HG03064 (cell line): ENCODE results near the gene HHEX.

Experiments
- ATAC-seq: cut with Tn5 transposase; IDR thresholded peaks from one replicate; pipeline ENCODE4 v1.9.1; 2021; ENCODE audit warnings: low read depth; ENCODE audit not compliant: unreplicated experiment

HHEX gene

DNA sequence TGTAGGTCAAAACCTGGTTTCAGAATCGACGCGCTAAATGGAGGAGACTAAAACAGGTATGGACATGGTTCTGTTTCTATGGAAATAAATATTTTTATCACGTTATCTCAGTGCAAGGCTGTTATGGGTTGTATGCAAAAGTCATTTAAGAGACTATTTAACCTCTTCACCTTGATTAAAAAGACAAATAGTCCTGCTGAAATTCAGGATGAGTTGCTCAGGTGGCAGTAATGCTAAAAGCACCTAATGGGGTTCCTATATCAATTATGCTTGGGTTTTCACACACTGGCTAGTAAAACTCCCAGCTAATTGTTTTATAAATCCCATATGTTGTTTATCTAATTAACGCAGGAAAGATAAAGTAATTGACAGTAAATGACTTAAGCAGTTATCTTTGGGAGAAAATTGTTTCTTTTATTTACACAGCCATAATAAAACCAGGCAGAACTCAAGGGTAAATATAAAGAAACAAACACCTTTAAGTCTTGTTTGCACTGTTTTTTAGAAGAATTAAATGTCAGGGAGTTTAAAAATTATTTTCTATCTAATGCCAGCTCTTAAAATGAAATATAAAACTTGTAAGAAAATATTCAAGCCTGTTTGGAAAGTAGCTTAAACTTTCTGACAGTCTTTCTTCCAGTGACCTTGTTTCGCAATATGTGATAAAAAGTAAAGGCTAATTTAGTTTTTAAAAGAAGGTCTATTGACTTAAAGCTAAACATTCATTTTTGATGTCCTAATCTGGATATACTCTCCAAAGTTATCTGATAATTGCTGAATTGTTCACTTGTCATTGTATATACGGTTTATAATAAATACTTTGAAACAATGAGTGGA, 3.2 kb downstream of the HHEX start:
- no peak for ATAC-seq

- no peak for ATAC-seq
Observed at GRCh38 chr10:92693534-92693893, 3.8 kb downstream of the HHEX start.

DNA sequence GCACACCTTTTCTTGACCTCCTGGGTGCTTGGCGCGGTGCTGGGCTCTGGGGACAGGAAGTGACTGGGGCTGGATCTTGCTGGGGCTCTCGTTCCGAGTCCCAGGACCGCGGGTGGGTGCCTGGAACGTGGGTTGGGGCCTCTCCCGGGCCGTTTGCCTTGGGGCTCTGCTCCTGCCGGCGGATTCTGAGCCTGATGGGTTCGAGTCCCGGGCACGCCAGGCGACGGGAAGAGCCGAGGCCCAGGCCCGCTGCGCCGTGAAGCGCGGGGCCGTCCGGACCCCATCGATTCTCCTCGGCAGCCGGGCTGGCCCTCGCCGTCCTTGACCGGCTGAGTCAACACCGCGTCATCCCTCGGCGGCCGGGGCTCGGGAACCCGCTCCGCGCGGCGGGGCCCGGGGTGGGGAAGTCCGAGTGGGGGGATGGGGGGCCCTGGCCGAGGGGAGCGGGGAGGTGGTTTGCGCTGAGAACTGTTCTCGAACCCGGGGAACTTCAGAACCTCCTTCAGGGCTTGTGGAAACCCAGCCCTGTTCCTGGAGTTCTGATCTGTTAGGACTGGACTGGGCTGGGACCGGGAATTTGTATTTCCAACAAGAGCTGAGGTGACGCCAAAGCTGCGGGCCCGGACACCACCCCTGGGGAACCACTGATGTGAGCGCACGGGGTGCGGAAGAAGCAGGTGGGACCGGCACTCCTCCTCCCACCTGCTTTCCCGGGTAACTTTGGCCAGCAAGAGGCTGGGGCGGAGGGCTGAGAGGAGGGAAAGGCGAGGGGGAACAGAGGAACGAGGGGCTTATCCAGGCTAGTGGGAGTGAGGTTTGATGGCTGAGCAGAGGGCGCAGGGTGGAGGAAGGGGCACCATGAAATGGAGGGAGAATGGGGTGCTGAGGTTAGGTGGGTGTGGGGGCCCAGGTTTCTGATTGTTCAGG, 6.2 kb downstream of the HHEX start:
- no peak for ATAC-seq

DNA sequence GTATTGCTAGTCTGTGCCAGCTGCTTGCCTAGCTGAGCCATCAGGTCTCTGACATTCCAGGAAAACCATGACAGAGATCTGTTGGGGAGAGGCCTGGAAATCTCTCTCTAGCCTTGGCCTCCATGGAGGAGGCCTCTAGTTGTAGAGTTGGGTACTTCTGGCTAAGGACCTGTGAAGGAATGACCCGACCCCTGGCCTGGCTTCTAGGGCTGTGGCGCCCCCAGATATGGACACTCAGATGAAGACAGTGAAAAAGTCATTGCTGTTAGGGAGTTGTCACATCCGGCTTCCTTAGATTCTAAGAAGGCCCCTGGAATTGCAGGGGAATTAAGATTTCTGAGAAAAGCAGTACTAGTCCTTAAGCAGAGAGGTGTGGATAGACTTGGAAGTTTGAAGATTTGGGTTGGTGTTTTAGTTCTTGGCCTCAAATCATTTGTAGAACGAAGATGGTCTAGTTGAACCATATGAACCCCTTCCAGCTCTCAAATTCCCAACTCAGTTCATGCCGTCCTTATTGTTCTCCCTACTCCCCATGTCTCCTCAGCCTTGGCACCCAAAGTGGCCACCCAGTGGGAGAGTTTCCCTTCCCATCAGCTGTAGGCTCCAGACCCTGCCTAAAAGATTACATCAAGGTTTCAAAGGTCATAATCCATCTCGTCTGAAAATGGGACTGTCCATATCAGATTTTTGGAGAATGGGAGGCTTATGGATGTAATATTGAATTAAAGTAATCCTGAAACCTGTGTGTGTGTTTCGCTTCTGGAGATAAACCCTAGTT, 7.0 kb downstream of the HHEX start:
- no peak for ATAC-seq

GRCh38 chr10:92697663-92698511, 8.1 kb downstream of the HHEX start:
- ATAC-seq = no peak

DNA sequence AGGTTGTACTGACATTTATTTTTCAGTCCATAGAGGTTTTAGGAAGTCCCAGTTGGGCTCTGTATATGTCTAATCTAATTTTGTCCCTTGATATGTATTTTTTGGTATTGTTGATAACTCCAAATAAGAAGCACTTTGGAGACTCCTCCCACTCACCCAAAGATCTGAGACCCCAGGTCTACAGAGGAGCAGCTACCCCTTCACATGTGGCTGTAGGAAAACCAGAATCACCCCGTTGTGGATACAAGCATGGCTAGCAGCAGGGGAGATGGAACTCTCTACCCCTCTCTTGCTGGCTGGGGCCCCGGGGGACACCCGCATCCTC, 9.4 kb downstream of the HHEX start:
- ATAC-seq = no peak

- no peak for ATAC-seq
Observed at GRCh38 chr10:92699518-92700381, 10.0 kb downstream of the HHEX start.

- no peak for ATAC-seq
Observed at GRCh38 chr10:92702301-92702916, 12.7 kb downstream of the HHEX start.

DNA sequence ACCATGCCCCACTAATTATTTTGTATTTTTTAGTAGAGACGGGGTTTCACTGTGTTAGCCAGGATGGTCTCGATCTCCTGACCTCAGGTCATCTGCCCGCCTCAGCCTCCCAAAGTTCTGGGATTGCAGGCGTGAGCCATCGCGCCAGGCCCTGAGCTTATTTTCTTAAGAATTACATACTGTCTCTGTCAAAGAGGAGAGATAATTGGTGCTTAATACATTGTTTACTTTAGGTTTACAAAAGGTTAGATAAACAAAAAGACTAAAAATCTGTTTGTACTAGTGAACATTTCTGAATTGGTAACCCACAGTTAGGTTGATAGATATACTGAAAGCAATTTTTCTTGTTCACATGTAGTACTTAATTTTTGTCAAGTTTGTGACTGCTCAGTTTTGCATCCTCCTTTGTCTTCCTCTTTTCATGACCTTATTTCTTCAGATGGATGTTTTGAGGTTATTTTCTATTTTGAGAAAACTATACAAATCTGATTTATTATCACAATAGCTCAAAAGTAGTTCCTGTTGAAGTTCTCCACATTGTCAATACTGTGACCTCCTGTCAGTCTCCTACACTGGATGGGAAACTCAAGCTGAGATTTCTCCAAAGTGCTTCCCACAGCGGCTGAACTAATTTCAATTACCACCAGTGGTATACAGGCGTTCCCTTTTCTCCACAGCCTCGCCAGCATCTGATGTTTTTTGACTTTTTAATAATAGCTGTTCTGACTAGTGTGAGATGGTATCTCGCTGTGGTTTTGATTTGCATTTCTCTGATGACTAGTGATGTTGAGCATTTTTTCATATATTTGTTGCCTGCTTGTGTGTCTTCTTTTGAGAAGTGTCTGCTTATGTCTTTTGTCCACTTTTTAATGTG, 22.5 kb downstream of the HHEX start:
- ATAC-seq = no peak

DNA sequence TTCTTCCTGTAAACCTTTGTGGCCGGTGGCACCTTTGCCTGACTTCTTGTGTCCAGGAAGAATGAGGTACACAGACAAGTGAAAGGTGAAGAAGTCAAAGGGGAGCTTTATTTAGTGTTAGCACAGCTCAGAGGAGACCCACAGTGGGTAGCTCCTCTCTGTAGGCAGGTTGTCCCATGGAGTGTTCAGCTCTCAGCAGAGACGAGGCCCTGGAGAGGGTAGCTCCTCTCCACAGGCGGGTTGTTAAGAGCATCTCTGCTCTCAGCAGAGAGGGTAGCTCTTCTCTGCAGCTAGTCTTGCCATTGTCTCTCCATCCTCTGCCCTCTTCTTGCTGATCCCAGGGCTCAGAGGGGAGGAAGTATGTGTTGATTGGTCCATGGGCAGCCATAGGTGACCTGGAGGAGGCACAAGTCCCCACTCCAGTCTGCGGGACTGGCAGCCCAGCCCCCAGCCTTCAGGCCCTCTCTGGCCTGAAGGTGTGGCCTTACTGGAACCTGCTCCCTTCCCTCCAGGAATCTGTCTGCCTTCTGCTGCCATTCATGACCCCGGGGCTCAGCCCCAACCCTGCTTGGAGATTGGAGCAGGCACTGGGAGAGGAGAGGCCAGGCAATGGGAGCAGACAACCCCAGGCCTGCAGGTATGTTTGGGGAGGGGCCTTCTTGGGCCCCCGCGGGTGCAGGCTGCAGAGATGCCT, 24.5 kb downstream of the HHEX start:
- no peak for ATAC-seq

DNA sequence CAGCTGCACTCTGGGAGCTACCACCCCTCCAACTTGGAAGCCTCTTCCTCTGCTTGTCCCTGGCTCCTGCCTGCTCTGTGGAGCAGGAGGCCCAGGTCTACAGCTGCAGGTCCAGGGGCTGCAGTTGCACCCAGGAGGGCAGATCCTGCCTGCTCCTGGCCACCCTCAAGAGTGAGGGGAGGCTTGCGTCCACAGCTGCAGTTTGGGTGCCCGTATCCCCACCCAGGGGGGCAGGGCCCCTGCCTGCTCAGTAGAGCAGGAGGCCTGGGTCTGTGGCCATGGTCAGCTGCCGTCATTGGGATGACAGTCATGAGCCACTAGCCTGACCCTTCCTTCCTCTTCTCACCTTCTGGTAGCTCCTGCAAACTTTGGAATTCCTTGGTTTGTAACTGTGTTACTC, 25.1 kb downstream of the HHEX start:
- ATAC-seq = no peak

DNA sequence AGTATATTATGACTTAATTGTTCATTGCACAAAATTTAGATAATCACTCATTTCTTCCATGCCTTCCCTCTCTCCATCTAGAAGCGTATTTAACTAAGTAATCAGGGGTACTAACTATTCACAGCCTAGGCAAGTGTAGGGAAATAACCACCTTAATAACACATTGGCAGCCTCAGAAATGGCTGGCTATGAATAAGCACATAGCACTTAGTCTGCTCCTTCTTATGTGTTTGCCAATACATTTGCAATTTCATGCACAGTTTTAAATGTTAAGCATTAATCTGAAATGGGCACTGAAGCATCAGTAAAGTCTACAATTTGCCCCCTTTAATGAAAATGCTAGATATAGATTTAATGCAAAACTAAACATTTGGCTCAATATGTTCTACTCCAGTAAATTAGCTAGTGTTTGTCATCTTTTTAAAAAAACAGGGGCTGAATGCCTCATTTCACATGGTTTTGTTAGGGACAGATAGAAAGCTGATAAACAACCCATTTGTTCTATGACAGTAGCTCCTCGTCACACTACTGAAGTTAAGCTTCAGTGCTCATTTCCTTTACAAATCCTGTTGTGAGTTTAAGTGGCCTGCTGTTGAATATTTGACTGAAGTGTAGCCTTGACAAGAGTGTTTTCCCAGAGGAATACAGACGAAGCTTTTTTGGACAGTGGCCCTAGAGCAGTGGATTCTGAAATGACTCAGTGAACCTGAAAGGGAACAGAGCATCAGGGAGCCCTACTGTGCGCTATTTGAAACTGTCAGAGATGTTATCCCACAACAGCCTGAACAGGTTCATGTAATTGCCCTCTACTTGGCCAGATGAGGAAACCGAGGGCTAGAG, 30.5 kb downstream of the HHEX start:
- no peak for ATAC-seq

GRCh38 chr10:92720831-92721165, 31.0 kb downstream of the HHEX start:
- no peak for ATAC-seq

DNA sequence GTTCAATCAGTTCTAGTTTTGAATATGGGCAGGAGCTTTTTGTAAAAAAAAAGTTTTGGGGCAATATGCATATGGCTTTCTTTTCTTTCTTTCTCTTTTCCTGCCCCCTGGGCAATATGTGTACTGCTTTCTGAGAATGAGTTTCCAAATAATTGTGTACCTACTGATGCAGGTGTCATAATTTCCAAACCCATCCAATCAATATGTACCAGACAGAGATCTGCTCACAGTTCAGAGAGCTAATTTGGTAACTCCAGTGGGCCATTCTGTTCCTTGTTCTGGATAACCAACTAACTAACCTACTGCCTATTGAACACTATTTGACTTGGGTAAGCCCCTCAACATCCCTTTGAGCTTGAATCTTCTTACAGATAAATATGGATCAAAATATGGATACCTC, 32.6 kb downstream of the HHEX start:
- no peak for ATAC-seq

DNA sequence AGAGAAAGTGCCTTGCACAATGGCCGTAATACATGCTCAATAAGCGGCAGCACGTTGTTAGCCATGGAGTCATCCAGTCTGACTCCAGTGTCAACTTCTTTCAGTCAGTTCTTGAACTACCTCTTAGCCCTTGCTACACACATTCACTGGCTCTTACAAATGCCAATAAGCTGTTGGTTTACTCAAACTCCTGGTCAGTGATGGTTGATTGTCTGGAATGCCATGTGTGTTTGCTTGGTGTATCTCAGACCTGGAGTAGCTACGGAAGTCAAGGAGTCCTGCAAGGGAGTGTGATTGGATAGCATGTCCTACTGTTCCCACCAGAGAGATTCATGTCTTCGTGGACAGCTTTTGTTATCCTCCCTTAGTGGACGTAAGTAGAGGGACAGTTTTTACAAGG, 37.4 kb downstream of the HHEX start:
- ATAC-seq = no peak

DNA sequence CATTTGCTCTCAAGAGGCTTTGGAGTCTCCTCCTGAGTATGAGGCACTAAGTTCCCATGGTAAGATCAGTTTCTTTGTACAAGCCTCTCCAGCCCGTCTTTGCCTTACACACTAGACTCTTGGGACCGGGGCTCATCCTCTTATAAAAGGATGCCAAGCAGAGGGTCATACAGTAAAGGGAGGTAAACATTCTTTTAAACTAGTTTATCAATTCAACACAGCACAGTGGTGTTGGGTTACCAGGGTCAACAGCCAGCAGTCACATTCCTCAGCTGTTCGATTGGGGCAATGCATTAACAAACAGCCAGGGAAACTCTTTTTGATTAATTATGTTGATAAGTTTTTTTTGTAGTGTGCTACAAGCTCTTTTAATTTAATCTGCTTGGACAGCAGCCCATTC, 37.8 kb downstream of the HHEX start:
- ATAC-seq = no peak

- ATAC-seq = peak; percentile 95
Observed at GRCh38 chr10:92729886-92730285, 40.1 kb downstream of the HHEX start.
